ENCODE measurements around the gene LEP. TPM values are rescaled to one million over a fixed set of nuclear protein-coding genes. Genes with fewer than 3 reads are reported as not detected.
A peak's percentile ranks its signal among the peaks of the same experiment; 100 is the strongest.

Gene LEP
- polyA plus RNA-seq, 2 of the 4 experiments (the other 2 are of a cell fraction), result not detected

DNA sequence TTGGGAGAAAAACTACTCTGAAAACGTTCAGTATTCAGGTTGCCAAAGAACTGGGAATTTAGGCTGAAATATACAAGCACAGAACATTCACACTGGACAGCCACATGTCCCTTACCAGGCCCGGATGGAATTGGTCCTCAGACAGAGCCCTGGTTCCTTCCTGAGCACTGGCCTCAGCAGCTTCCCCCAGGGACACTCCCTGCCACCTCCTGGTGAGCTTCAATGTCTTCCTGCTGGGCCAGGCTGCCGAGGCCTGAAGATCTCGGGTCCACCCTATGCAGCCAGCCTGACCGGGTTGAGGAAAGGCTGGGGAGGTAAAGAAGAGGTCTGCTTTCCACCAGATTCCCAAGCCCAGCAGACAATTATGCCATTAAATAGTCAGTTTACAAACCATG, 24.8 kb downstream of the LEP start:
- CTCF ChIA-PET, result interaction anchor here (1.0 kb wide), 1 partner anchor 57 kb away, joined by 3 read pairs; no protein-coding TSS in a partner anchor
- Histone ChIP-seq H3K4me2 (no peak overlapping the region), H3K27ac (no peak overlapping the region), H3K4me1 (peaks cover 11% of the 10 kb centered on the region), H3K9me3 (no peaks in the 10 kb centered on the region), H3K4me3 (no peak overlapping the region)
- 39% methylated on average over 4 of the region's 5 CpGs for WGBS (ENCODE audit: missing lambda C conversion rate)
- FAIRE-seq (no peak), DNase-seq (ENCODE audit: low read depth in 1 of 2, low spot score in 1 of 2) (no peak), ATAC-seq (peak; percentile 15 to 34; a peak in 3 of 6 replicates)
- no peak for TF ChIP-seq JUN (IDR thresholded peaks at IDR 0.05)
- TF ChIP-seq MYC (IDR thresholded peaks at IDR 0.05; ENCODE audit: borderline replicate concordance, low read length), result no peak
- POLR2A ChIA-PET, result no interaction called here

DNA sequence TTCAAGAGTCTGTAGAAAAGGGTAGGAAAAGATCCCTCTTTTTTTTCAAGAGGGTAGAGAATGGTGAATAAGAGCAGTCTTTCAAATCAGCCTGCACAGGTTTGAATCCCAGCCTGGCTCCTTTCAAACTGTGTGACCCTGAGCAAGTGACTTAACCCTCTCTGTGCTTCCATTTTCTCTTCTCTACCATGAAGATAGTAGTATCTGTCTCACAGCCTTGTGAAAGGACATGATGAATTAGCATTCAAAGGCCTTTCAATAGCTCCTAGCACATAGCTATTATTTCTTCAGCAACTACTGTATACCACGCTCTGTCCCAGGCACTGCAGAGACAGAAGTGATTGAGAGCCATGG, 25.4 kb downstream of the LEP start:
- Histone ChIP-seq H3K4me3 (no peak overlapping the region), H3K4me2 (peak overlapping the region; percentile 50), H3K9me3 (no peaks in the 10 kb centered on the region), H3K27ac (peak overlapping the region in 1 of 2 experiments; percentile 62; a peak in 1 of 6 replicates), H3K4me1 (peaks cover 11% of the 10 kb centered on the region)
- ATAC-seq, result peak in 1 of 2 experiments; percentile 19; a peak in 2 of 6 replicates
- WGBS (ENCODE audit: missing lambda C conversion rate), result 91% methylated on average over 1 of the region's 1 CpG
- ChIA-PET CTCF (interaction anchor here (1.0 kb wide), 1 partner anchor 58 kb away, joined by 3 read pairs; no protein-coding TSS in a partner anchor), POLR2A (no interaction called here)
- TF ChIP-seq KDM1A (IDR thresholded peaks at IDR 0.05; ENCODE audit: low read depth) (no peak), EHF (CRISPR knock-in tag; IDR thresholded peaks at IDR 0.05) (no peak), EP300 (IDR thresholded peaks at IDR 0.05) (no peak), NFE2L2 (conservative IDR thresholded peaks at IDR 0.05; ENCODE audit: low read length) (no peak), PHF8 (IDR thresholded peaks at IDR 0.05; ENCODE audit: borderline replicate concordance, low read depth) (no peak), CEBPB (IDR thresholded peaks at IDR 0.05) (no peak), JUN (IDR thresholded peaks at IDR 0.05) (no peak), ZSCAN20 (CRISPR knock-in tag; IDR thresholded peaks at IDR 0.05) (no peak), HEYL (CRISPR knock-in tag; IDR thresholded peaks at IDR 0.05) (no peak), ZFP36 (IDR thresholded peaks at IDR 0.05; ENCODE audit: borderline replicate concordance, partially characterized antibody) (no peak), HOXB5 (CRISPR knock-in tag; IDR thresholded peaks at IDR 0.05) (no peak), RCOR1 (IDR thresholded peaks at IDR 0.05; ENCODE audit: low read depth, low read length) (no peak), FOXS1 (CRISPR knock-in tag; IDR thresholded peaks at IDR 0.05) (no peak)
- TF ChIP-seq, protein P1, sequence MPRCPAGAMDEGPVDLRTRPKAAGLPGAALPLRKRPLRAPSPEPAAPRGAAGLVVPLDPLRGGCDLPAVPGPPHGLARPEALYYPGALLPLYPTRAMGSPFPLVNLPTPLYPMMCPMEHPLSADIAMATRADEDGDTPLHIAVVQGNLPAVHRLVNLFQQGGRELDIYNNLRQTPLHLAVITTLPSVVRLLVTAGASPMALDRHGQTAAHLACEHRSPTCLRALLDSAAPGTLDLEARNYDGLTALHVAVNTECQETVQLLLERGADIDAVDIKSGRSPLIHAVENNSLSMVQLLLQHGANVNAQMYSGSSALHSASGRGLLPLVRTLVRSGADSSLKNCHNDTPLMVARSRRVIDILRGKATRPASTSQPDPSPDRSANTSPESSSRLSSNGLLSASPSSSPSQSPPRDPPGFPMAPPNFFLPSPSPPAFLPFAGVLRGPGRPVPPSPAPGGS (IDR thresholded peaks at IDR 0.05), result no peak
- TF ChIP-seq, protein P2, sequence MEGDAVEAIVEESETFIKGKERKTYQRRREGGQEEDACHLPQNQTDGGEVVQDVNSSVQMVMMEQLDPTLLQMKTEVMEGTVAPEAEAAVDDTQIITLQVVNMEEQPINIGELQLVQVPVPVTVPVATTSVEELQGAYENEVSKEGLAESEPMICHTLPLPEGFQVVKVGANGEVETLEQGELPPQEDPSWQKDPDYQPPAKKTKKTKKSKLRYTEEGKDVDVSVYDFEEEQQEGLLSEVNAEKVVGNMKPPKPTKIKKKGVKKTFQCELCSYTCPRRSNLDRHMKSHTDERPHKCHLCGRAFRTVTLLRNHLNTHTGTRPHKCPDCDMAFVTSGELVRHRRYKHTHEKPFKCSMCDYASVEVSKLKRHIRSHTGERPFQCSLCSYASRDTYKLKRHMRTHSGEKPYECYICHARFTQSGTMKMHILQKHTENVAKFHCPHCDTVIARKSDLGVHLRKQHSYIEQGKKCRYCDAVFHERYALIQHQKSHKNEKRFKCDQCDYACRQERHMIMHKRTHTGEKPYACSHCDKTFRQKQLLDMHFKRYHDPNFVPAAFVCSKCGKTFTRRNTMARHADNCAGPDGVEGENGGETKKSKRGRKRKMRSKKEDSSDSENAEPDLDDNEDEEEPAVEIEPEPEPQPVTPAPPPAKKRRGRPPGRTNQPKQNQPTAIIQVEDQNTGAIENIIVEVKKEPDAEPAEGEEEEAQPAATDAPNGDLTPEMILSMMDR (IDR thresholded peaks at IDR 0.05), result no peak
- TF ChIP-seq, protein P3, sequence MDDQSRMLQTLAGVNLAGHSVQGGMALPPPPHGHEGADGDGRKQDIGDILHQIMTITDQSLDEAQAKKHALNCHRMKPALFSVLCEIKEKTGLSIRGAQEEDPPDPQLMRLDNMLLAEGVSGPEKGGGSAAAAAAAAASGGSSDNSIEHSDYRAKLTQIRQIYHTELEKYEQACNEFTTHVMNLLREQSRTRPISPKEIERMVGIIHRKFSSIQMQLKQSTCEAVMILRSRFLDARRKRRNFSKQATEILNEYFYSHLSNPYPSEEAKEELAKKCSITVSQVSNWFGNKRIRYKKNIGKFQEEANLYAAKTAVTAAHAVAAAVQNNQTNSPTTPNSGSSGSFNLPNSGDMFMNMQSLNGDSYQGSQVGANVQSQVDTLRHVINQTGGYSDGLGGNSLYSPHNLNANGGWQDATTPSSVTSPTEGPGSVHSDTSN (IDR thresholded peaks at IDR 0.05), result no peak
- no peak for FAIRE-seq
- no peak for DNase-seq (ENCODE audit: low read depth in 1 of 2, low spot score in 1 of 2)

DNA sequence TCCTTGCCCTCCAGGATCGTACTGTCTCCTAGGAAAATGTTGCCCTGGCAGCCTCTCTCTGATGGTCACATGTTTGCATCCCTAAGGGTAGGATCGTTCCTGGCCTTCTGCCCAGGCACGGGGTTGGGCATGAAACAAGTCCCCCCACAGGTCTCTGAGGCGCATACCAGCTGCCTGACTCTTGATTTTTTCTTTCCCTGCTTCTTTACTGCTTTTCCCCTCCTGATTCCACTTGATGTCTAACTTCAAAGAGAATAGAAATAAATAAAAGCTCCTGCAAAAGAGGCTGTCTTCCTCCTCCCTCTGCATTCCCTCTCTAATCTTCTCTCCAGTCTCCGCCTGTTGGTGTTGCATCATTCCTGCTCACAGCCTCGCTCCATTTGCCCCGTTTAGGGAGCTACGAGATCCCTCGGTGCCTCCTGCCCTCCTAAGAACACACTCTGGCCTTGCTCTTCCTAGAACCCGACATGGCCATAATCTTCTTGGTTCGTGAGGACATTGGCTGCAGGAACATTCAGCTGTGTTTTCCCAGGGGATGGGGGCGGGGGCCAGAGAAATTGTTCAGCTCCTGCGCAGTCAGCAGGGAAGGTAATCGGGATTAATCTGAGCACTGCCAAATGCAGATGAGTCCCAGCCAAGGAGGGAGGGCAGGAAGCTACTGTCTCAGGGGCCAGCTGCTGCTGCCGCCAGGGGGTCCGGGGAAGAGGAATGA, 26.0 kb downstream of the LEP start:
- H3K4me3 ChIP-seq, result no peak overlapping the region
- CTCF ChIA-PET, result interaction anchor here (1.0 kb wide), 1 partner anchor 58 kb away, joined by 3 read pairs; no protein-coding TSS in a partner anchor
- DNase-seq (ENCODE audit: low read depth in 1 of 2, low spot score in 1 of 2), result no peak
- no peak for TF ChIP-seq ZSCAN20 (CRISPR knock-in tag; IDR thresholded peaks at IDR 0.05)
- no peak for TF ChIP-seq KDM5A (IDR thresholded peaks at IDR 0.05)
- 62% methylated on average over 16 of the region's 16 CpGs for WGBS (ENCODE audit: missing lambda C conversion rate)
- peaks cover 11% of the 10 kb centered on the region for H3K4me1 ChIP-seq
- no peak for FAIRE-seq
- peak overlapping the region; percentile 50 for H3K4me2 ChIP-seq
- ATAC-seq, result peak in 1 of 2 experiments; percentile 25; a peak in 2 of 6 replicates
- peak overlapping the region; percentile 24 to 62; a peak in 4 of 6 replicates for H3K27ac ChIP-seq
- no peaks in the 10 kb centered on the region for H3K9me3 ChIP-seq
- POLR2A ChIA-PET, result no interaction called here

Measured in A549 (cell line).